ENCODE data around the gene DEFB132. TPM values are rescaled to one million over a fixed set of nuclear protein-coding genes. Genes with fewer than 3 reads are reported as not detected.

Gene DEFB132
- total and polyA plus RNA-seq, 4 donors, result 0.08 TPM; not detected in 2

- DNase-seq (ENCODE audit: low spot score), result no peak
- 62% methylated on average over 4 of the region's 4 CpGs for WGBS
- Histone ChIP-seq H3K36me3 (ENCODE audit: control insufficient read depth in 4 of 4, insufficient read depth in 3 of 4, low read depth in 1 of 4, low read length in 3 of 4) (no peaks in the 10 kb centered on the region), H3K27me3 (ENCODE audit: control insufficient read depth in 4 of 4, insufficient read depth in 4 of 4, low read length in 3 of 4) (no peaks in the 10 kb centered on the region), H3K4me3 (ENCODE audit: low read depth in 1 of 3, low read length in 3 of 3) (no peak overlapping the region), H3K27ac (ENCODE audit: low read depth in 1 of 2, low read length in 2 of 2) (no peak overlapping the region), H3K9me3 (ENCODE audit: control insufficient read depth in 4 of 4, low read length in 3 of 4) (no peaks in the 10 kb centered on the region), H3K9ac (ENCODE audit: low read depth in 1 of 2, low read length in 2 of 2) (no peak overlapping the region), H3K4me1 (ENCODE audit: control insufficient read depth in 4 of 4, insufficient read depth in 4 of 4, low read length in 3 of 4) (peaks cover 2 to 20% (median 11%) of the 10 kb centered on the region in 4 donors)
- no peak for TF ChIP-seq RXRA (IDR thresholded peaks at IDR 0.05)
- no peak for TF ChIP-seq YY1 (IDR thresholded peaks at IDR 0.05)
- TF ChIP-seq GABPA (IDR thresholded peaks at IDR 0.05 in 1 of 2, conservative IDR thresholded peaks at IDR 0.05 in 1 of 2), result no peak
- no peak for TF ChIP-seq EGR1 (IDR thresholded peaks at IDR 0.05; ENCODE audit: low read depth in 2 of 2)
- TF ChIP-seq NR2F2 (IDR thresholded peaks at IDR 0.05), result no peak
- TF ChIP-seq SP1 (IDR thresholded peaks at IDR 0.05), result no peak
- no peak for TF ChIP-seq CTCF (IDR thresholded peaks at IDR 0.05; ENCODE audit: low read depth, low read length, missing input control)
- no peak for TF ChIP-seq ATF3 (IDR thresholded peaks at IDR 0.05)
- no peak for TF ChIP-seq RAD21 (IDR thresholded peaks at IDR 0.05)
- TF ChIP-seq ZBTB33 (IDR thresholded peaks at IDR 0.05), result no peak
- TF ChIP-seq JUND (IDR thresholded peaks at IDR 0.05), result no peak
- TF ChIP-seq MAX (IDR thresholded peaks at IDR 0.05), result no peak
Measured at GRCh38 chr20:258269-258858, 840 bp downstream of the DEFB132 start.

GRCh38 chr20:258963-259362 is 1.4 kb downstream of the DEFB132 start:
- no peak for DNase-seq (ENCODE audit: low spot score)
- no peak overlapping the region for H3K4me3 ChIP-seq (ENCODE audit: low read depth in 1 of 3, low read length in 3 of 3)
- no peak overlapping the region for H3K27ac ChIP-seq (ENCODE audit: low read depth in 1 of 2, low read length in 2 of 2)
- no peak overlapping the region for H3K9ac ChIP-seq (ENCODE audit: low read depth in 1 of 2, low read length in 2 of 2)
- H3K9me3 ChIP-seq (ENCODE audit: control insufficient read depth in 4 of 4, low read length in 3 of 4), result no peaks in the 10 kb centered on the region
- peaks cover 2 to 20% (median 11%) of the 10 kb centered on the region in 4 donors for H3K4me1 ChIP-seq (ENCODE audit: control insufficient read depth in 4 of 4, insufficient read depth in 4 of 4, low read length in 3 of 4)
- WGBS, result 78% methylated on average over 8 of the region's 8 CpGs
- TF ChIP-seq ATF3 (IDR thresholded peaks at IDR 0.05), result no peak
- no peak for TF ChIP-seq CTCF (IDR thresholded peaks at IDR 0.05; ENCODE audit: low read depth, low read length, missing input control)
- TF ChIP-seq RAD21 (IDR thresholded peaks at IDR 0.05), result peak; percentile 17 to 27
- TF ChIP-seq HNF4G (IDR thresholded peaks at IDR 0.05), result no peak
- TF ChIP-seq SP1 (IDR thresholded peaks at IDR 0.05), result no peak
- no peak for TF ChIP-seq HNF4A (conservative IDR thresholded peaks at IDR 0.05)
- TF ChIP-seq FOXA2 (IDR thresholded peaks at IDR 0.05), result no peak
- H3K36me3 ChIP-seq (ENCODE audit: control insufficient read depth in 4 of 4, insufficient read depth in 3 of 4, low read depth in 1 of 4, low read length in 3 of 4), result no peaks in the 10 kb centered on the region
- H3K27me3 ChIP-seq (ENCODE audit: control insufficient read depth in 4 of 4, insufficient read depth in 4 of 4, low read length in 3 of 4), result no peaks in the 10 kb centered on the region
